Activated CD4-positive, alpha-beta T cell treated with anti-CD3 and anti-CD28 coated beads, Interleukin-2, amount 50 U/mL, for 24 hours (primary cell): Measurements from ENCODE around the gene PRAMEF7.
"Not testable (repeated sequence)": the region's sequence is repeated elsewhere in the genome, so short reads cannot be mapped to it uniquely, and the experiment has no call there.

Experiments used
- DNase-seq, 2 donors: peaks; one replicate each; pipeline ENCODE4 v3.0.0-alpha.2; 2020; ENCODE audit warnings: low read depth in 1 of 2, low spot score in 1 of 2

PRAMEF7 gene

DNA sequence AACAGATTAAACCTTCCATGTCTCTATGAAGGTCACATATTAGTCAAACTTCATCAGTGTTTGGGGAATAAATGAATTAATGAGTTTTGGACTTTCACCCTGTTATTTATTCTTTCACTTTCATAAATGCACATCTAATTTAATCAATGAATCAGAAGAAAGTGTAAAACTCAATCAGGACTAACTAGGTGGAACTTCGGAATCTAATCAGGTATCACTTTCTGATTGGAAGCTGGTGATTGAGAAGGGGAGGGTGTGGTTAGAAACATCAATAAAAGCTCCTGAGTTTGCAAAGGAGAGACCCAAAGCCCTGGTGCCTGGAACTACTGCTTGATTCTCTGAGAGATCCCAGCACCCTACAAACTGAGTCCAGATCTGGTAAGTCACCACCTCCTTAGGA lies at the start of gene PRAMEF7:
Gene PRAMEF7 (plus strand): TSS at position 301 of the 400 bp plus-strand sequence. CDS start 1,083 bp downstream, outside the sequence.
- DNase-seq: not testable (repeated sequence)

DNA sequence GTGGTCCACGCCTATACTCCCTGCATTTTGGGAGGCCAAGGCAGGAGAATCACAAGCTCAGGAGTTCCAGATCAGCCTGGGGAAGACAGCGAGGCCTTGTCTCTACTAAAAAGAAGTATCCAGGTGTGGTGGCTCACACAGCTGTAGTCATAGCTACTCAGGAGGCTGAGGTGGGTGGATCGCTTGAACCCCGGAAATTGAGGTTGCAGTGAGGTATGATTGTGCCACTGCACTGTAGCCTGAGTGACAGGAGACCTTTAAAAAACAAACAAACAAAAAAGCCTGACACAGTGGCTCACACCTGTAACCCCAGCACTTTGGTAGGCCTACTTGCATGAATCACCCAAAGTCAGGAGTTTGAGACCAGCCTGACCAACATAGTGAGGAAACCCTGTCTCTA lies 38.0 kb upstream of the PRAMEF7 start:
- not testable (repeated sequence) for DNase-seq

DNA sequence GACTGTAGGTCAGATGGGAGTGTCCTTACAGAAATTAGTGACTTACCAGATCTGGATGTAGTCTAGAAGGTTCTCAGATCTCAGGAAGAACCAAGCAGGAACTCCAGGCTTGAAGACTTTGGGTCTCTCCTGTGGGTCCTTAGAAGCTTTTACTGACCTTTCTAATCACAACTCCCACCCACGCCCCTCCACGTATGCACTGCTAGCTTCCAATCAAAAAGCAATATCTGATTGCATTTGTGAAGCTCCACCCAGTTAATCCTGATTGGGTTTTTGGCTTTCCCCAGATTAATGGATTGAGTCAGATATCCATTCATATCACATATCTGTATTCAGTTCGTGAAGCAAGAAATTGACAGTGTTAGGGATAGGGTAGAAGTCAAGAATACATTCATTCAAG lies 30.3 kb upstream of the PRAMEF7 start, which contains the start of gene PRAMEF4:
Gene PRAMEF4 (minus strand): TSS at position 101 of the 400 bp plus-strand sequence. CDS start 2,807 bp downstream, outside the sequence.
- DNase-seq: not testable (repeated sequence)

DNA sequence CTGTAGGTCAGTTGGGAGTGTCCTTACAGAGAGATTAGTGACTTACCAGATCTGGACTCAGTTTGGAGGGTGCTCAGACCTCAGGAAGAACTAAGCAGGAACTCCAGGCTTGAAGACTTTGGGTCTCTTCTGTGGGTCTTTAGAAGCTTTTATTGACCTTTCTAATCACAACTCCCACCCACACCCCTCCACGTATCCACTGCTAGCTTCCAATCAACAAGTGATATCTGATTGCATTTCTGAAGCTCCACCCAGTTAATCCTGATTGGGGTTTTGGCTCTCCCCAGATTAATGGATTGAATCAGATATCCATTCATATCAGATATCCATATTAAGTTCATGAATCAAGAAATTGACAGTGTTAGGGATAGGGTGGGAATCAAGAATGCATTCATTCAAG lies 18.2 kb upstream of the PRAMEF7 start, which contains the start of gene PRAMEF10:
Gene PRAMEF10 (minus strand): TSS at position 101 of the 400 bp plus-strand sequence. CDS start 2,423 bp downstream, outside the sequence.
- DNase-seq: not testable (repeated sequence)

DNA sequence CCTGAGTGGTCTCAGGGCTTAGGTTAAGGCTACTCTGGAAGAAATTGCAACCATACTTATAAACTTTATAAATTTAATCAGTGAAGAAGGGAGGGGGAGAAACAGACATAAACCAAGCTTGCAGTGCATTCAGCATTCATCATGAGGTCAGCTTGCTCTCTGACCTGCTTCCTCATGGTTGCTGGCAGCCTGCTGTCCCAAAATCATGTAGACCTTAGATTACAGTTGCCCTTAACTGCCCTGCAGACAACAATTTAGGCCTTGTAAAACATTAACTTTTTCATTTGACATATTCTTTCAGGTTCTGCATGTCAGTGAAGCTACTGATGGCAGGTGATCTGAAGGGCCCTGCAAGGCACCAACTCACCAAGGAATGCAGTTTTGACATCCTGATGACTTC lies 17.2 kb upstream of the PRAMEF7 start:
- DNase-seq: not testable (repeated sequence)

DNA sequence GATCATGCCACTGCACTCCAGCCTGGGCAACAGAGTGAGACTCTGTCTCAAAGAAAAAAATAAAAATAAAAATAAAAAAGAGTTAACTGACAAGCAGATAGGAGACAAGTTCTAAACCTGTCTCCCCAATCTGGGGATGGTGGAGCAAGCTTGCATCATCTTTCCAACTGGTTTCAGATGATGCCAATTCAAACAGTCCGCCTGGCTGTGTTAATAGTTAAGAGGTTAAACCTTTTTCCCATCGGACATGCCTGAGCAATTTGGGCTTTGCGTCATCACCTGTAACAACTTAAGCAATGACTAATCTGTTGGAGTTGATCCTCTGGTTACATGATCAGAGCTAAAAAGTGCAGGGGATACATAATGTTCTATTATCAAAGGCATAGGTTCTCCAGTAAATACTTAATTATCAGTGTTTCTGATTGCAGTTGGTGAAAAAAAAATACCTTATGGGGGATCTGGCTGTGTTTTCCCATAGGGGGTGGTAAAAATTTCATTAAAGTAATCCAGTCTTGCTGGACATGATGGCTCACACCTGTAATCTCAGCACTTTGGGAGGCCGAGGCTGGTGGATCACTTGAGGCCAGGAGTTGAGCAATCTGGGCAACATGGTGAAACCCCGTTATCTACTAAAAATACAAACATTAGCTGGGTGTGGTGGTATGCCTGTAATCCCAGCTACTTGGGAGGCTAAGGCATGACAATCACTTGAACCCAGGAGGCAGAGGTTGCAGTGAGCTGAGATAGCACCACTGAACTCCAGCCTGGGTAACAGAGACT lies 12.4 kb upstream of the PRAMEF7 start:
- DNase-seq: not testable (repeated sequence)

DNA sequence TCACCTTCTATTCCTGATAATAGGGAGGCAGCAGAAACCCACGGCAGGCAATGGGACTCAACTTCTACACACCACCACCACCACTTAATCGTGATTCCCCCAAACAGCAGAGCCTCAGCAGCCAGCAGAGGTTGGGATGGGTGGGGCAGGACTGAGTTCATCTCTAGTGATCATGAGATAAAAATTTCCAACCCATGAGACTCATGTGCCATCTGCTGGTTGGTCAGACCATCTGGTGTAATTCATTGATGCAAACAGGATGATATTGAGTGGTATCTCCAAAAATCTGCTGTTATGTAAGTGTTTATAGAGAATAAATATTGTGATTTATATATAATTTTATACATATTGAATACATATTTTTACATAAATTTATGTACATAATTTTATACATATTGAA lies 5.3 kb downstream of the PRAMEF7 start:
- not testable (repeated sequence) for DNase-seq

DNA sequence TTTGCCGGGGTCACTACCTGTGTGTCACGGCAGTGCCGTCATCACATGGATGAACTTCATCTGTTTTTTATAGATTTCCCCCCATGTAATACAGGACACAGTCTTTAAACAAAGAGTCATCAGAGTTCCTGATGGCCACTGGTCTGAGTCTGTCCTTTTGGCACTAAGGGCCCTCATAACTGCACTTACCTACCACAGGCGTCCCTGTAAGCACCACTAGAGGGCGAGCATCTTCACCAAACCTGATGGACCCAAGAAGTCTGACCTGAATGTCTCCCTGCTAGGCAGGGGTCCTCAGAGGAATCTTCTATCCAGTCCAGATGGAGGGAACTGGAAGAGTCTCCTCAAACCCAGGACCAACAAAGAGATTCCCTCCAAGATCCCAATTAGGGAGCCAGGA lies 8.0 kb downstream of the PRAMEF7 start:
- not testable (repeated sequence) for DNase-seq

DNA sequence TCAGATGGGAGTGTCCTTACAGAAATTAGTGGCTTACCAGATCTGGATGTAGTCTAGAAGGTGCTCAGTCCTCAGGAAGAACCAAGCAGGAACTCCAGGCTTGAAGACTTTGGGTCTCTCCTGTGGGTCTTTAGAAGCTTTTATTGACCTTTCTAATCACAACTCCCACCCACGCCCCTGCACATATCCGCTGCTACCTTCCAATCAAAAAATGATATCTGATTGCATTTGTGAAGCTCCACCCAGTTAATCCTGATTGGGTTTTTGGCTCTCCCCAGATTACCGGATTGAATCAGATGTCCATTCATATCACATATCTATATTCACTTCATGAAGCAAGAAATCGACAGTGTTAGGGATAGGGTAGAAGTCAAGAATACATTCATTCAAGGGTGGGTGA lies 31.1 kb downstream of the PRAMEF7 start, which contains the start of gene PRAMEF6:
Gene PRAMEF6 (minus strand): TSS at position 101 of the 400 bp plus-strand sequence. CDS start 5,062 bp downstream, outside the sequence.
- DNase-seq: not testable (repeated sequence)
